ENCODE data around the gene CSF3R. TPM values are rescaled to one million over a fixed set of nuclear protein-coding genes. Genes with fewer than 3 reads are reported as not detected.

Gene CSF3R
- total RNA-seq, 3 donors from 2014 or later (not counting 1 experiment from before 2014, with no cell fraction given): 5.7 to 74.9 (median 11.7) TPM

DNA sequence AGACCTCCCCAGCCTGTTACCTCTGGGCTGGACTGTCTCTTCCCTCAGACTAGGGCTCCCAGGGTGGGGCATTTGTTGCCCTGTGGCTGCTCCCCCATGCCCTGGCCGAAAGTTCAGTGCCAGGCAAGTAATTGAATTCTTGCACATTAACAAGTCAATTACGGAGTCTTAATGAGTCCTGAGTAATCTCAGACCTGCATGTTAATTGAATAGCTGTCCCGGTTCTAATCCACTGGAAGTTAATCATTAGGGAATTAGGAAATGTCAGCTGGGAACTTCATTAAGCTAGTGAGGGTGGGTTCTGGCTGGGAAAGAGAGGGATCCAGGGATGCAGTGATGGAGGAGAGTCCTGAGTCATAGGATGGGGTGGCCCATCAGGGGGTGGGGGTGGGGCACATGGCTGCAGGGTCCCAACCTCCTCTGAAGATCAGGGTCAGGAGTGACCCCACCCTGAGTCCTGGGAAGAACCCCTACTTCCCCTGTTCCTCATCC is 47.1 kb upstream of the CSF3R start:
- no peaks in the 10 kb centered on the region for H3K27me3 ChIP-seq (ENCODE audit: control insufficient read depth, insufficient read depth, low read length)
- Mint-ChIP-seq H3K4me1 (no peaks in the 10 kb centered on the region), H3K4me3 (no peak overlapping the region), H3K36me3 (no peaks in the 10 kb centered on the region), H3K9me3 (no peaks in the 10 kb centered on the region), H3K27ac (no peak overlapping the region), H3K27me3 (ENCODE audit: low read depth in 2 of 2) (peaks cover 3 to 8% of the 10 kb centered on the region in 2 donors)
- no peak overlapping the region for H3K4me3 ChIP-seq (ENCODE audit: low read length)
- no peak overlapping the region for H3K27ac ChIP-seq (ENCODE audit: low read length)
- H3K36me3 ChIP-seq (ENCODE audit: control insufficient read depth, insufficient read depth, low read length): no peaks in the 10 kb centered on the region
- ATAC-seq: no peak
- no peak for DNase-seq
- no peaks in the 10 kb centered on the region for H3K9me3 ChIP-seq (ENCODE audit: control insufficient read depth, insufficient read depth, low read length)
- intact Hi-C loops (cut with micrococcal nuclease): no loop called here
- no peaks in the 10 kb centered on the region for H3K4me1 ChIP-seq (ENCODE audit: control insufficient read depth, insufficient read depth, low read length)
- whole genome bisulfite sequencing (ENCODE audit: insufficient coverage): 78% methylated on average over 3 of the region's 3 CpGs
- TF ChIP-seq, protein P1, sequence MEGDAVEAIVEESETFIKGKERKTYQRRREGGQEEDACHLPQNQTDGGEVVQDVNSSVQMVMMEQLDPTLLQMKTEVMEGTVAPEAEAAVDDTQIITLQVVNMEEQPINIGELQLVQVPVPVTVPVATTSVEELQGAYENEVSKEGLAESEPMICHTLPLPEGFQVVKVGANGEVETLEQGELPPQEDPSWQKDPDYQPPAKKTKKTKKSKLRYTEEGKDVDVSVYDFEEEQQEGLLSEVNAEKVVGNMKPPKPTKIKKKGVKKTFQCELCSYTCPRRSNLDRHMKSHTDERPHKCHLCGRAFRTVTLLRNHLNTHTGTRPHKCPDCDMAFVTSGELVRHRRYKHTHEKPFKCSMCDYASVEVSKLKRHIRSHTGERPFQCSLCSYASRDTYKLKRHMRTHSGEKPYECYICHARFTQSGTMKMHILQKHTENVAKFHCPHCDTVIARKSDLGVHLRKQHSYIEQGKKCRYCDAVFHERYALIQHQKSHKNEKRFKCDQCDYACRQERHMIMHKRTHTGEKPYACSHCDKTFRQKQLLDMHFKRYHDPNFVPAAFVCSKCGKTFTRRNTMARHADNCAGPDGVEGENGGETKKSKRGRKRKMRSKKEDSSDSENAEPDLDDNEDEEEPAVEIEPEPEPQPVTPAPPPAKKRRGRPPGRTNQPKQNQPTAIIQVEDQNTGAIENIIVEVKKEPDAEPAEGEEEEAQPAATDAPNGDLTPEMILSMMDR (IDR thresholded peaks at IDR 0.05): no peak

DNA sequence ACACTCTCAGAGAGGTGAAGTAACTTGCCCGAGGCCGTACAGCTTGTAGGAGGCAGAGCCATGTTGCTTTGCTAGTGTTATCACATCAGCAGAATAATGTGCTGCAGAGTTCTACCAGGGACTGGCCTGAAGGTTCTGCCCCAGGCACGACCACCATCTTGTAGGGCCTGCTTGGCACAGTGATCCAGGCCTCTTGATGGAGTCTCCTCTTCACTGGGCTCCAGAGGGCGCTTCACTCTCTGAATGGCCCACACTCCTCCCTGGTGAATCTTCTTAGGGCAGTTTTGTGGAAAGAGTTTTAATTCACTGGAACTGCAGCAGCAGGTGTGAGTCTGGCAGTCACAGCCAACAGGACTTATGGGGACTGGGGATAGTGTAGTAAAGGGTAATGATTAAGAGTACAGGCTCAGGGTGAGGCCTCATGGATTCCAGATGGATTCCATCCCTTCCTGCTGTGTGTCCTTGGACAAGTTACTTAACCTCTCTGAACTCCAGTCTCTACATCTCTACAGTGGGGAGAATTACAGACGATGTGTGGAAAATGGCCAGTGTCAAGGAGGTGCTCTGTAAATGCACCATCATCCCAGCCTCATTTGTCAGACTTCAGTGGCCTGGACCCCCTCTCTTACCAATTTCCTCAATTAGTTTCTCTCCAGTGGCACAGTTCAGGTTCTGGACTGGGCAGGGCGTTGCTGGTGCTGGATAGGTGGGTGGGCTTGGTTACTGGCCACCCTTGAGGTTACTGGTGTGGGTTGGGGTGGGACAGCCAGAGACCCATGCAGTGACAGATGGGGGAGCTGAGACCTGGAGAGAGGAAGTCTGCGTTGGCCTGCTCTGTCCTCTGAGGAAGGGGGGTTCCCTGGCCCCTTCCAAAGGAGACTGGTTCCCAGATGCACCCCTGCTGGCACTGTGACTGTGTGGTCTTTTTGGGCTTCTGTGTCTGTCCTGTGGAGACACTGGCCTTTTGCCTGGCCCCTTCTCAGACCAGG is 45.9 kb upstream of the CSF3R start:
- ATAC-seq (no peak), DNase-seq (no peak)
- no peaks in the 10 kb centered on the region for H3K9me3 Mint-ChIP-seq
- no peak overlapping the region for H3K4me3 Mint-ChIP-seq
- intact Hi-C loops (cut with micrococcal nuclease): no loop called here
- no peak overlapping the region for H3K27ac Mint-ChIP-seq
- H3K27me3 Mint-ChIP-seq (ENCODE audit: low read depth in 2 of 2): peaks cover 0 to 3% of the 10 kb centered on the region in 2 donors
- Histone ChIP-seq H3K4me1 (ENCODE audit: control insufficient read depth, insufficient read depth, low read length) (no peaks in the 10 kb centered on the region), H3K27ac (ENCODE audit: low read length) (no peak overlapping the region), H3K36me3 (ENCODE audit: control insufficient read depth, insufficient read depth, low read length) (no peaks in the 10 kb centered on the region), H3K27me3 (ENCODE audit: control insufficient read depth, insufficient read depth, low read length) (no peaks in the 10 kb centered on the region), H3K9me3 (ENCODE audit: control insufficient read depth, insufficient read depth, low read length) (no peaks in the 10 kb centered on the region), H3K4me3 (ENCODE audit: low read length) (no peak overlapping the region)
- TF ChIP-seq, protein P1 (IDR thresholded peaks at IDR 0.05): no peak
- WGBS (ENCODE audit: insufficient coverage): 79% methylated on average over 6 of the region's 7 CpGs
- H3K4me1 Mint-ChIP-seq: no peaks in the 10 kb centered on the region
- no peaks in the 10 kb centered on the region for H3K36me3 Mint-ChIP-seq

DNA sequence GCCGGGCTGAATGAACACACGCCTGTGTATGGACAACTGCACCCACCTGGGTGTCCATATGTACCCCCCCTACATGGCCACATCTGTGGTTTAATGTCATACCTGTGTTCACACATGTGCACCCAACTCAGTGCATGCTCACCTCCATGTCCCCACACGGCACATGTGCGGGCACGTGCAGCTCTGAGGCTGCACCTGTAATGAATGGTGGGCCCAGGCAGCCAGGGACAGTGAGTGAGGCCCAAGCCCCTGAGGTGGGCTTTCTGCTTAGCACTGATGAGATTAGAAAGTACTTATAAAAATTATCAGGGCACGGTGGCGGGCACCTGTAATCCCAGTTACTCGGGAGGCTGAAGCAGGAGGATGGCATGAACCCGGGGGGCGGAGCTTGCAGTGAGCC is 42.5 kb upstream of the CSF3R start:
- intact Hi-C loops (cut with micrococcal nuclease): no loop called here
- H3K4me1 Mint-ChIP-seq: no peaks in the 10 kb centered on the region
- H3K36me3 ChIP-seq (ENCODE audit: control insufficient read depth, insufficient read depth, low read length): no peaks in the 10 kb centered on the region
- H3K4me1 ChIP-seq (ENCODE audit: control insufficient read depth, insufficient read depth, low read length): no peaks in the 10 kb centered on the region
- H3K27ac Mint-ChIP-seq: no peak overlapping the region
- no peaks in the 10 kb centered on the region for H3K9me3 ChIP-seq (ENCODE audit: control insufficient read depth, insufficient read depth, low read length)
- no peak overlapping the region for H3K27ac ChIP-seq (ENCODE audit: low read length)
- H3K4me3 Mint-ChIP-seq: no peak overlapping the region
- WGBS (ENCODE audit: insufficient coverage): 92% methylated on average over 10 of the region's 10 CpGs
- H3K27me3 Mint-ChIP-seq (ENCODE audit: low read depth in 2 of 2): no peaks in the 10 kb centered on the region
- no peaks in the 10 kb centered on the region for H3K9me3 Mint-ChIP-seq
- no peaks in the 10 kb centered on the region for H3K36me3 Mint-ChIP-seq
- DNase-seq (no peak), ATAC-seq (no peak)
- H3K27me3 ChIP-seq (ENCODE audit: control insufficient read depth, insufficient read depth, low read length): no peaks in the 10 kb centered on the region
- TF ChIP-seq, protein P1 (IDR thresholded peaks at IDR 0.05): no peak
- no peak overlapping the region for H3K4me3 ChIP-seq (ENCODE audit: low read length)
